IPS-NIHi7 (cell line): ENCODE measurements around the gene TMEM150B.
"Not testable (repeated sequence)": the region's sequence is repeated elsewhere in the genome, so short reads cannot be mapped to it uniquely, and the experiment has no call there.

ENCODE experiments used
- DNase-seq: peaks from one replicate; pipeline ENCODE4 v3.0.0; 2012; ENCODE audit warnings: mixed read lengths; ENCODE audit errors: extremely low spot score

Gene TMEM150B

DNA sequence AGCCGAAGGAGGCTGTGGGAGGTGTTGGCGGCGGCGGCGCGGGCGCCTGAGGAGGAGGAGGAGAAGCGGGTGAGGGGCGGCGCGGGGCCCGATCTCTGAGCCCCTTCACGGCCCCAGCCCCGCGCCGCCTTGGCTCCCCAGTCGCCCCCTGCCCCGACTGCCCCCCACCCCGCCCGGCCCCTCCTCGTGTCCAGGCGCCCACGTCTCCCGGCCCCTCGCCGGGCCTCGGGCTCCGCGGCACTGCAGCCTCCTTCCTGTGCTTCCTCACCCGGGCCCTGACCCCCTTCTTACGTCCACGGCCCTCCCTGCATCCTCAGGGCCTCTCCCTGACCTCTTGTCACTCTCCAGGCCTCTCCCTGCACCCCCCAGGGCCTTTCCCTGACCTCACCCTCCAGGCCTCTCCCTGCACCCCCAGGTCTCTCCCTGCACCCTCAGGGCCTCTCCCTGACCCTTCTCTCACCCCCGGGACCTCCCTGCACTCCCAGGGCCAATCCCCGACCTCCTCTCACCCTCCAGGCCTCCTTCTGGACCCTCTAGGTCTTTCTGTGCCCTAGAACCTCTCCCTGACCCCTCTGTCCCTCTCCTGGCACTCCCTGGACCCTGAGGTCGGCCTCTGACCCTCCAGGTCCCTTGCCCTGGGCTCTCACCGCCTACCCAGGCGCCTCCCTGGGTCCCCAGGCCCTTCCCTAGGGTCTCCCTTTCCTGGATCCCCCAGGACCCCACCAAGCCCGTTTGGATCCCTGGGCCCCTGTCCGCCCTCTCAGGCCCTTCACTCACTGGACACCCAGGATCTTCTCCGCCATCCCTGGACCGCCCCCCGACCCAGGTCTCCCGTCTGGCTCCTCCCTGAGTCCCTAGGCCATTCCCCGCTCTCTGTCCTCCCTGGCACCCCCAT is 15.0 kb upstream of the TMEM150B start:
- DNase-seq = no peak

DNA sequence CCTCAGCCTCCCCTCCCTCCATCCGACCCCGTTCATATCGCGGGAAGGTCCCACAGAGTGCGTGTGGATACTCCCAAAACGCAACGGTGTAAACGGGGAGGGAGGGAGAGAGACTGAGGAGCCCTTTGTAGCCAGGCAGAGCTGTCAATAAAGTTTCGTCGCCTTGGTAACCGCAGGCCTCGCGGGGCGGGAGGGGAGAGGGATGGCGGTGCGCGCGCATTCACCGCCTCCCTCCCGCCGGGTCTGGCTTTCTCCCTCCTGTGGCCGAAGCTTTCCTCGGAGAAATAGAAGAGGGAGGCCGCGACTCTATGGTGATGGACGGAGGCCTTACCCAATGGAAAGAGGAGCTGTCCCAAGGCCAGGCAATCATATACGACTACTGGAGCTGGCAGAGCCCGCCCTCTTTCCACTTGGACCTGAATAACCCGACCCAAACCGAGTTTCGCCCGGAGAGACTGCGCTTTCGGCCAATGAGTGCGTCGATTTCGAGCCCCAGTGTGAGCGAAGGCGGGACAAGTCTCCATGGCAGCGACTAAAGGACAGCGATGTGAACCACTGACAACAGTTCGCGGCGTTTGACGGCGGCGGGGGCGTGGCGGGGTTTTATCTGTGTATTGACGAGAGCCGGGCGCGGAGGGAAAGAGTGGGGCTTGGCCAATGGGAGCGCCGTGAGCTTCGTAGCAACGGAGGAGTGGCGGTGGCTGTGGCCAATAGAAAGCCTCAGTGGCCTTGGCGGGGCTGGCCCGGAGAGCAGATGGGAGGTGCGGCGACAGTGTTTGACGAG is 14.2 kb upstream of the TMEM150B start, which contains the start of gene KMT5C:
TSS of gene KMT5C (plus strand) at position 772 of the 784 bp plus-strand sequence. CDS start 2,061 bp downstream, outside the sequence.
- peak; percentile 99 for DNase-seq

DNA sequence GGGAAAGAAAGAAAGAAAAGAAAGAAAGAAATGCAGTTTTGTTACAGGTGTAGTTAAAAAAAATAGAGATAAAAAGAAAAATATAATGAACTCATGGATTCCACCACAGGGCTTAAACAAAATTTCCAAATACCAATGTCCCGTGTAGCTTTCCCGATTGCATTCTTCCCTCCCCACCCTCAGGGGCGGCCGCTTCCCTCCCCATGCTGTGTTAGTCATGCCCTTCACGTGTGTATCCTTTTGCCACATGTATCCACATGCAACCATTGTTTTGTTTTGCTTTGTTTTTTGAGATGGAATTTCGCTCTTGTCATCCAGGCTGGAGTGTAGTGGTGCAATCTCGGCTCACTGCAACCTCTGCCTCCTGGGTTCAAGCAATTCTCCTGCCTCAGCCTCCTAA is 11.0 kb upstream of the TMEM150B start:
- no peak for DNase-seq

DNA sequence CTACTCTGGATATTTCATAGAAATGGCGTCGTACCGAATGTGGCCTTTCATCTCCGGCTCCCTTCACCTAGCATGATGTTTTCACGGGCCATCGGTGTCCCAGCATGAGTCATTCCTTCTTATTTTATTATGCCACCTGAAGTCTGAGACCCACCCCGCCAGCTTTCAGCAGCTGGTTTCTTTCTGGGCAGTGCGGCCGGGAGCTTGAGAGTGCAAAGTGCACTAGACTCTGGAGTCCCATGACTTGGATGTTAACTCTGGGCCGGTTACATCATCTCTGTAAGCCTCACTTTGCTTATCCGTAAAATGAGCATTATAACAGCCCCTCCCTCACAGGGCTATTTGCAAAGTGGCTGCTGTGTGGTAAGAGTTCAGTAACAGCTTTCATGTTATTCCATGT is 8.7 kb upstream of the TMEM150B start:
- DNase-seq = no peak

DNA sequence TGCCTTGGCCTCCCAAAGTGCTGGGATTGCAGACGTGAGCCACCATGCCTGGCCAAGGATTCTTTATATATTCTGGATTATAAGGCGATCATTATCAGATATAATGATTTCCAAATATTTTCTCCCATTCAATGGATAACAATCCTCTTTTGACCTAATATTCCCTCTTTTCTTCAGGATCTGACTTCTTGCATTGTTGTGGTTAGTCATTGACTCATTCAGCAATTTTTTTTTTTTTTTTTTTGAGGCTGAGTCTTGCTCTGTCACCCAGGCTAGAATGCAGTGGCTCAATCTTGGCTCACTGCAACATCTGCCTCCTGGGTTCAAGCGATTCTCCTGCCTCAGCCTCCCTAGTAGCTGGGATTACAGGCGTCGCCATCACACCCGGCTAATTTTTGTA is 4.7 kb upstream of the TMEM150B start:
- not testable (repeated sequence) for DNase-seq

DNA sequence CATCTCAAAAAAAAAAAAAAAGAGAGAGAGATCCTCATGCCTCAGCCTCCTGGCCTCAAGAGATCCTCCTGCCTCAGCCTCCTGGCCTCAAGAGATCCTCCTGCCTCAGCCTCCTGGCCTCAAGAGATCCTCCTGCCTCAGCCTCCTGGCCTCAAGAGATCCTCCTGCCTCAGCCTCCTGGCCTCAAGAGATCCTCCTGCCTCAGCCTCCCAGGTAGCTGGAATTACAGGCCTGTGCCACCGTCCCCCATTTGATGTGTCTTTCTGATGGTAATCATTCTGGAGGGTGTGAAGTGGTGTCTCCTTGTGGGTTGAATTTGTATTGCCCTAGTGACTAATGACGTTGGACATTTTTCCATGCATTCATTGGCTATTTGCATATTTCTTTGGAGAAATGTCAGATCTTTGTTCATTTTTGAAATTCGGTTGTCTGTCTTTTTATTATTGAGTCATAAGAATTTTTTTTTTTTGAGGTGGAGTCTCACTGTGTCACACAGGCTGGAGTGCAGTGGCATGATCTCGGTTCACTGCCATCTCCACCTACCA is 3.7 kb upstream of the TMEM150B start:
- DNase-seq = not testable (repeated sequence)

DNA sequence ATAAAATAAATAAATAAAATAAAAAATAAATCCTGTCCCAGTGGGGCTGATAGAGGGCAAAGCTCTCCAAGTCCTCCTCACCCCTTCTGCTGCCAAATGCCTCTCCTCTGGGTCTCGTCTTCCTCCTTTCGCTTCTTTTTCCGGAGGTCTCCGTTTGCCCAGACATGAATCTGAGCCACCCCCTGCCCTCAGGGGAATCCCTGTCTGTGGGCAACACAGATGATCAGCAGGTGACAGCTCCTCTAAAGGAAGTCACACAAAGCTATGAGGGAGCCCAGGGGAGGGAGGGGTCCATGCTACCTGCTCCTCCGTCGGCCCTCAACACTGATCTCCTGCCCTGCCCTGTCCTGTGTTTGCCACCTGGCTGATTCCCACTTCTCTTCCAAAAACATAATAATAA is 479 bp downstream of the TMEM150B start:
- no peak for DNase-seq

DNA sequence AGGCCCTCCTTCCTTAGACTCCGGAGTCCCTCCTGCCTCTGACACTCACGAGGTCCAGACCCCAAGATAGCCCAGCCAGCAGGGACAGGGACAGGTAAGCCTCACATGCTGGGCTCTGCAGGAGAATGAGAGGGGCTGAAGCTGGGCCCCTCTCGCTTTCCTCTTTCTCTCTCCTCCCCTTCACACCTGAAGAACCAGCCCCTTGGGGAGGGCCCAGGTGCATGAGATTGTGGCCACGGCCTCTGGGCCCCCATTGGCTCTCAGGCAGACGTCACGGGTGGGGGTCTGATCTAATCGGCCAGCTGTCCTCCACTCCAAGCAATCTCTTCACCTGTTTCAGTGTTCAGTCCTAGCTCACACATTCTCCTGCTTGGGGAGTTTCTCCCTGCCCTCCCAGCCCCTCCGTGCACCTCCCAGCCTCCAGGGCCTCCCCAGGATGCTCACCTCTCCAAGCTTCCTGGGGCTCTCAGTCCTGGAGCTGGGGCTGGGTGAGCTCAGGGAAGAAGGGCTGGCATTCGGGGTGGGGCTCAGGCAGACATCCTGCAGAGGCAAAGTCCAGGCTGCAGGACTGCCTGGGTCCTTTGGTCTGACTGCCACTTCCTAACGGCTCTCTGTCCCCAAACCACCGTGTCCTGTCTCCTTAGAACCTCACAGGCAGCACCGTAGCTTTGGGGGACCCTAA is 2.8 kb downstream of the TMEM150B start:
- no peak for DNase-seq

DNA sequence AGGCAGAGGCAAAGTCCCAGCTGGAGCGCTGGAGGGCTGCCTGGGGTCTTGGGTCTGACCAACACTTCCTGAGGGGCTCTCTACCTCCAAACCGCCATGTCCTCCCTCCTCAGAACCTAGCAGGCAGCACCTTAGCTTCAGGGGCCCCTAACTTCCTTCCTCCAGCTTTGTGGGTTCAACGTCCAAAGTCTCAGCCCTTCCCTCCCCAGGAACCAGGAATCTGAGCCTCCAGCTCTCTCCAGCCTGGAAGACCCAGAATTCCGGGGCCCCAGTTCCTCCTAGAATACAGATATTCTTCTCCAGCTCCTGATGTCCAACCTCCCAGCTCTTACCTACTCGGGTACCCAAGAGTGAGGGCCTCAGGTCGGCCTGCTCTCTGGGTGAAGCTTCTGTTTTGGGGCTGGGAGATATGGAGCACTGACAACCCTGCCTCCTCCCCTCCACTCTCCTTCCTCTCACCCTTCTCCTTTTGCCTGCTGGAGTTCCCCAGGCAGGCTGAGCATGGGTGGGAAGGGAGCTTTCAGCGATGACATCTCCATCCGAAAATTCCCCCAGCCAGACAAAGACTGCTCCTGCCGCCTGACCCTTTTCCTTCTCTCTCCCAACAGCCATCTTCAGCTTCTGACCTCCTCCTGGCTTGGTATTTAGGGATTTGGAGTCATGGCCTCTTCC is 3.5 kb downstream of the TMEM150B start:
- DNase-seq = no peak

DNA sequence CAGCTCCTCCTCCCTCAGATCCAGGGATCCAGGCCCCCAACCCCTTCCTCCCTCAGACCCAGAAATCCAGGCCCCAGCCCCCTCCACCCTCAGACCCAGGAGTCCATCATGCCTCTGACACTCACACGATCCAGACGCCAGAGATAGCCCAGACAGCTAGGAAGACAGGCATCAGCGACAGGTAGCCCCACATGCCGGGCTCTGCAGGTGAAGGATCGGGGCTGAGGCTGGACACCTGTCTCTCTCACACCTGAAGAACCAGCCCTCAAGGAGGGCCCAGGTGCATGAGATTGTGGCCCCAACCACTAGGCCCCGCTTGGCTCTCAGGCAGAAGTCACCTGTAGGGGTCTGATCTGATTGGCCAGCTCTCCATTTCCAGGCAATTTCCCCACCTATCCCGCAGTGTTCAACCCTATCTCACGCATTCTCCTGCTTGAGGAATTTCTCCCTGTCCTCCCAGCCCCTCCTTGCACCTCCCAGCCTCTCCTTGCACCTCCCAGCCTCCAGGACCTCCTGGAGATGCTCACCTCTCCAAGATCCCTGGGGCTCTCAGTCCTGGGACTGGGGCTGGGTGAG is 4.2 kb downstream of the TMEM150B start:
- no peak for DNase-seq

DNA sequence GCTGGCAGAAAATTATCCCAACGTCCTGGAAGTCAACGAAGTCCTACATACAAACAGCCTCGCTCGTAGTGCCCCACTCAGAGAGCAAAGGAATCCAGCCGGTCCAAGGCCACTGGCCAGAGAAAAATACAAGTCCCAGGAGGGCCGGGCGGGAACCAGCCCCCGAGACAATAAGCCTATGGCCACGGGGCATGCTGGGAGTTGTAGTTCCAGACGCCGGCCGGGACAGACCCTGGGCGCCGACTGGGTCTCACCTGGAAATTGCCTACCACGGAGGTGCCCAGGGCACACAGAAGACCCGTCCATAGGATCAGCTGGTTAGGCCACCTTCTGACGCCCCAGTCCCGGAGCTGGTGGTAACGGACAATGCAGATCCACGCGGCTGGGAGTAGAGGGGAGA is 5.4 kb downstream of the TMEM150B start:
- DNase-seq = peak; percentile 96

DNA sequence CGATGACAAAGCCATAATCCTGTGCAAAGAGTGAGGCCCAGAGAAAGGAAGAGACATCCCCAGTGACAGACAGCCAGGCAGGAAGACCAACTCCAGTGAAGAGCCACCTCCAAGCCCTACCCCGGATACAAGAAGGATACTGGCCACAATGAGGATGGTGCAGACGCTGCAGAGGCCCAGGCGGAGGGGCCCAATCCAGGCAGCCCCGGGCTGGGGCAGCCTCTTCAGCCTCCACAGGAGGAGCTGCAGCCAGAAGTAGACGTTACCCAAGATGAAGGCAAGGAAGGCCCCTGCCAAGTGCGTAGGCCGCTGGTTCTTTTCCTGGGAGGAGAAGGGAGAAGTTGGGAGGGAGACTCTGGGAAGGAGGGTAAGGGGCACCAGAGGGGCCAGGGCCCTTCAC is 8.5 kb downstream of the TMEM150B start:
- DNase-seq = no peak

DNA sequence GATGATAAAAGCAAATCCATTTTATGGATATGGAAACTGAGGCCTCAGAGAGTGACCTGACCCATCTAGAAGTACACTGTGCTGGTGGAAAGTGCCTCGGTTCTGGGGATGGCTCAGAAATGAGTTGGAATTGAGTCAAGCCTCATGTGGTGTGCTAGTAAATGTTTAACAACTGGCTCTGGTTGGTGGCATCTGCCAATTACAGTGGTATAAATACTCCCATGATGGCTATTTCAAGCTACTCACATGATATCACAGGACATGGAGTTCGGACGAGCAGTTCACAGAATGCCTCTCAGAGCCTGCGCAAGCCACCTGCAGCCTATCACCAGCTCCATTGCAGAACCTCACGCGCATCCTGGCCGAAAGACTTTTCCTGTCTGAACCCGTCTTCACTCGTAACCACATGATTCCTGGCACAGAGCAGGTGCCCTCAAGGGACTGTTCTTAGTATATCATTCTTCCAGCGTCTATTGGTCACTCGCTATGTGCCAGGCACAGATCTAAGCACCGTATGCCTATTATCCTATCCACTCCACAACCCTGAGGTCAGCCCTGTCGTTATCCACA is 9.1 kb downstream of the TMEM150B start:
- DNase-seq = no peak

DNA sequence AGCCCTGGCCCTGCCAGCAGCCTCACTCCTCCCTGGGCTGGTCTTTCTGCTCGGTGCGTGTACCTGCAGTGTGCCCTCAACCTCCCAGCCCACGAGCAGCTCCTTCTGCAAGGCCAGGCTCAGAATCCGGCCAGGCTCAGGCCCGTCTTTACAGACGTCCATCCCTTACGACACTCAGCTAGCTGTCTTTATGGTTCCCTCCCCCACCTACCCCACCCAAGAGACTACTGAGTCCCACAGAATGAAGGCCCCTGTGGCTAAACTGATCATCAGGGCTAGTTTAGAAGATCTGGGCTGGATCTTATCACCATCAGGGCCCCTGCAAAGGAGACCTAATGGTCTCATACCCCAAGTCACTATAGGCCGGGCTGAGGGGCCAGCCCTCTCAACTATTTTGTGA is 10.7 kb downstream of the TMEM150B start:
- DNase-seq = no peak

DNA sequence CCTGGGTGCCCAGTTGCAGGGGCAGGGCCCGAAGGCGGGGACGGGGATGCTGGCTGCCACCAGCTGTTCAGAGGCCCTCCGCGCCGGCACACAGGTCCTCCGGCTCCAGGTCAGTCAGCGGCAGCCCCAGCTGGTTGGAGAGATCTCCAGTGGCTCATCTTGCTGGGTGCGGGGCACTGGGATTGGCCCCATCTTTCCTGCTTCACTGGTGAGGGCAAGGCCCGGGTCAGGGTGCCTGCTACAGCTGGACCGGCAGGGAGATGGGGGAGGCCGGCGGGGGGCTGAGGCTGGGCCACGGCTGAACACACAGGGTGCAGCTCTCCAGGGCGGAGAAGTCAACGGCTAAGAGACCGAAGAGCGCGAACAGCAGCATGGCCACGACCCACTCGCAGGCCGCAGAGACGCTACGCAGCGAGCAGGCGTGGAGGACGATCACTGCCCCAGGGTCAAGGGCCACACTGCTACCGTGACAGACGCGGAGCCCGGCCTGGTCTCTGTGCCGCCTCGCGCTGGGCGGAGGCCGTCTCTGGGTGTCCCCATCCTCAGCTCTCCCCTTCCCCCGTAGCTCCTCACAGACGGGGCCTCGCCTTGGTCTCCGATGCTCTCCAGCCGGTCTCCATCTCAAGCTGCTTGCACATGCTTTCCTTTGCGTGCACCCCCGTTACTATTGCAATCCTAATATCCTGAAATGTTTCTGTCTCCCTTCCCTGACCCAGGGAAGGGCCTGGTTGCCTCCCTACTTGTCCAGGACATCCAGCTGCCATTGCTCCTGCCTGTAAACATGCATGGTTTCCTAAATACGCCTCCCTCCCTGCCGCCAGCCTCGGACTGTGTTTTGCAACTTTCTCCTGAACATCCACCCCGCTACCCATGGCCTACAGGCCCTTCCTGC is 12.3 kb downstream of the TMEM150B start:
- no peak for DNase-seq

DNA sequence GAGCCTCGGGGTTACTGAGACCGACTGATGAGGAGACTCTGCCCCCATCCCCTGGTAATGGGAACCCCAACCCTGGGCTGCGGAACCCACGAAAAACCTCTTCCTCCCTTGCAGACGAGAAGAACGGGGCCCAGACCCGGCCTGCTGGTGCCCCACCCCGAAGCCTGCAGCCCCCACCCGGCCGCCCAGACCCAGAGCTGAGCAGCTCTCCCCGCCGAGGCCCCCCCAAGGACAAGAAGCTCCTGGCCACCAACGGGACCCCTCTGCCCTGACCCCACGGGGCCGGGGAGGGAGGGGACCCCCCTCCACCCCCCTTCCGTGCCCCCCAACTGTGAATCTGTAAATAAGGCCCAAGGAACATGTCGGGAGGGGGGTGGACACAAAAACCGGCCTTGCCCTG is 13.3 kb downstream of the TMEM150B start:
- no peak for DNase-seq

DNA sequence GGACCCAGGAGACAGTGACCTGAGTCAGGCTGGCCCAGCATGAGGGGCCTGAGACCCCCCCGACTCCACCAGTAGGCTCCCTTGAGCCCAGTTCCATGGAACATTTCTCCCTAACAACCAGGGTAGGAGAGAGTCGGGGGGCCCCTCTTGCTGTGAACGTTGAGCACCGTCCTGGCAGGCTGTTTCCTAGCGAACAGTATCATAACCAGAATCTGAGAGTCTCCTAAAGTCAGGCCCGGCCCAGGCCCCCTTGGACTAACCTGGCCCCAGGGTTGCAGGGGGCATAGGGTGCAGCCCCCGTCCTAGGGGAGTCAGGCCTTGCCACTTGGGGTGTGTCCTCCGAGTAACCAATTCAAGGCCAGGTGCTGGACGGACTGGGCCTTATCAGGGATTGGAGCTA is 13.7 kb downstream of the TMEM150B start:
- no peak for DNase-seq

DNA sequence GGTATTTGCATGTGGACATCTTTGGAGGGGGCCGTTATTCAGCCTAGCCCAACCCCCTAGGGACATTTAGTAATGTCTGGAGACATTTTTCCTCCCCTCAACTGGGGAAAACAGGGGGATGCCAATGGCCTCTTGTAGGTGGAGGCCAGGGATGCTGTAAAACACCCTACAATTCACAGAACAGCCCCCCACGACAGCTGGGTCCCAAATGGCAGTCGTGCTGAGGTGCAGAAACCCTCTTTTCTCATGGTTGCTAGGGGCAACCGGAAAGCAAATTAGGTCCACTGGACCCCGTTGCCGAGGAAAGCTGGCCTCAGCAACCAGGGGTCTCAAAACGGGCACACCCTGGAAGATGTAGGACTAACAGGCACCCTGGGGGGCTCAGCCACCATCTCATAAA is 14.6 kb downstream of the TMEM150B start:
- no peak for DNase-seq

DNA sequence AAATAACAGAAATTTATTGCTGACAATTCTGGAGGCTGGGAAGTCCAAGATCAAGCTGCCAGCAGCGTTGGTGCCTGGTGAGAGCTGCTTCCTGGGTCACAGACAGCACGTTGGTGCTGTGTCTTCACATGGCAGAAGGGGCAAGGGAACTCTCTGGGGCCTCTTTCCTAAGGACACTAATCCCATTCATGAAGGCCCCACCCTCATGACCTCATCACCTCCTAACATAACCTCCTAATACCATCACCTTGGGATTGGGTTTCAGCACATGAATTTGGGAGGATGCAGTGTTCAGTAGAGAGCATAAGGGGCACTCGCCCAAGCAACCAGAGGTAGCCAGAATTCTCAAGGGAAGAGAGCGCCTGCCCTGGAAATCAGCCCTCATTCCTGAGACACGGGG is 15.7 kb downstream of the TMEM150B start:
- no peak for DNase-seq

DNA sequence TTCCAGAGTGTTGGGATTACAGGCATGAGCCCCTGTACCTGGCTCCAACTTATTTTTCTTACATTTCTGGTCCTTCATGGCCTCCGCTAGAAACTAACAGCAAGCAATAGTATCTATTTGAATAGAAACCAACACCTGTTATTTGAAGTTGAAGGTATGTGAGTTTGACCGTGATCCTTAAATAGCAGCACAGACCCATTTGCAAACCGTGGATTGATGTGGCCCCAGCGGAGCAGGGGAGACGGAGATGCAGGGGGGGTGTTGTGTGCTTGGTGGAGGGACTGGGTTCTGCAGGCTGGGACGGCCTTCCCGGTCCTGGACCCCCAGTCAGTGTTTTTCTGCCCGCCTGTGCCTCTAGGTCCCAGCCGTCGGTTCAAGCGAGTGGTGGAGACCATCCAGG is 16.9 kb downstream of the TMEM150B start:
- DNase-seq = no peak
